GM18505 (cell line): ENCODE data around the gene KDM4C.

Source experiments
- ATAC-seq: cut with Tn5 transposase; IDR thresholded peaks from one replicate; pipeline ENCODE4 v1.9.1; 2021; ENCODE audit not compliant: unreplicated experiment
- POLR2A ChIP-seq: IDR thresholded peaks from 4 replicates; pipeline ENCODE4 v1.6.1; 2011; ENCODE audit warnings: borderline replicate concordance; ENCODE audit not compliant: insufficient read depth, insufficient read length; ENCODE audit errors: extremely low read depth

KDM4C gene

DNA sequence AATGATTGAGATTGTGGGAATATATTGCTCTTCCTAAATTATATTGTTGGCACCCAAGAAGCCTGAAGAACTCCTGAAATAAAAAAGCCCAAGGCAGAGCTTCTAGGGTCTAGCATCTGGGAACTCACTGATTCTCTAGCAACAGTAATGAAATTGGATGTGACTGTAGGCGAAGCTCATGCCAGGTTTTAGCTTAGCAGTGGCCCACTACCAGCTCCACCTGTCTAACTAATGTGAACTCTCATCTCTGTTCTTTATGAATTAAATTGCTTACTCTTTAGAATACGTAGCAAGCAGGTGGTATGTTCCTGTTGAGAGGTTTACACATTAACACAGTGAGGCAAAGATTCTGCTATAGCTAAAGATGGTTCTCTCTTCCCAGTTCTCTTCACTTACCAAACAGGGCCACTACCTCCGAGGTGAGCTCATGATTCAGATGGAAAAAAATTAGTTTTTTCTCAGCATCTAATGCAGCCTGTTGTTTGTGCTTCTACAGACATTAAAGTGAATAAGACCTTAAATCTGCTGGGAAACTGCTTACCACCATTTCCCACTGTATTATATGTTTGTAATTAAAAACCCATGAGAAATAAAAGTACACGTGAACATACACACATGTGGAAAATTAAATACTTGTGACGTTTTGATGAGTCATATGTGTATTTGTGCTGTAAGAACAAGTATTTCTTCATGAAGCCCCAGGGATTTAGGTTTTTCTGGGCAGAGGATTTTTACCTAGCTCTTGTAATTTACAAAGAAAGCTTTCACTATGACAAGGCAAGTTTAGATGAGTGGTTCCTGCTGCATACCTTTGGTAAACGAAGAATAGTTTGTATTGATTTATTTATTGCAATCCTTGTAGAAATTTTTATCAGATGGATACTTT is 360.1 kb downstream of the KDM4C start:
- no peak for TF ChIP-seq POLR2A
- peak; percentile 47 for ATAC-seq

- TF ChIP-seq POLR2A: no peak
- no peak for ATAC-seq
Measured at GRCh38 chr9:7118633-7119032, 360.9 kb downstream of the KDM4C start.

- TF ChIP-seq POLR2A: no peak
- no peak for ATAC-seq
Measured at GRCh38 chr9:7119612-7120011, 361.8 kb downstream of the KDM4C start.

DNA sequence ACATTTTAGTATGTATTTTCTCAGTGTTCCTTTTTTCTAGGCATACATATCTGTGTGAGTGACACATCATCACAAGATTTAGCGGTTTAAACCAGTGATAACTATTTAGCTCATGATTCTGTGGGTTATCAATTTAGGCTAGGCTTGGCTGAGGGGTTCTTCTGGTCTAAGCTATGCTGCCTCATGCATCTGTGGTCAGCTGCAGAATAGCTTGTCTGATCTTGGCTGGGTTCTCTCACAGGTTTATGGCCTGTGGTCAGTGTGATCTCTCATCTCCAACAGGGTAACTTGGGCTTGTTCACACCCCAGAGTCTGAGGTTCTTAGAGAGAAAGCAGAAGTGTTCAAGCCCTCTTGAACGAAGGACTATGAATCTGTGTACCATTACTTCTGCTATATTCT is 363.3 kb downstream of the KDM4C start:
- peak; percentile 60 for ATAC-seq
- TF ChIP-seq POLR2A: no peak

DNA sequence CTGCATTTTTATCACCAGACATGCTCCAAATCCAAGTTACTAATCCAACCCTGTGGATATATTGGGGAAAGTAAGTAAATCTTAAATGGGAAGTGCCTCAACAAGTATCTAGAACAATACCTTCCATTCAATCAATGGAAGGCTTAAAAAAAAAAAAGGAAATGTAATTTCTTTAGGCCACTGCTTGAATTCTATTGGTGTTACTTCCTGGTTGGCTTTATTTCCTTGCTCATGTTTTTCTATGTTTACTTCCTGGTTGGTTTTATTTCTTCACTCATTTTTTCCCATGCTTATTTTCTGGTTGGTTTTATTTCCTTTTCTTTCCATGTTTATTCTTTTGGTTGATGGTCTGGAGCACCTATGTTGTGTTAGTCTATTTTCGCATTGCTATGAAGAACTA is 363.9 kb downstream of the KDM4C start:
- no peak for ATAC-seq
- no peak for TF ChIP-seq POLR2A

GRCh38 chr9:7123743-7124142 is 366.0 kb downstream of the KDM4C start:
- TF ChIP-seq POLR2A: no peak
- no peak for ATAC-seq

DNA sequence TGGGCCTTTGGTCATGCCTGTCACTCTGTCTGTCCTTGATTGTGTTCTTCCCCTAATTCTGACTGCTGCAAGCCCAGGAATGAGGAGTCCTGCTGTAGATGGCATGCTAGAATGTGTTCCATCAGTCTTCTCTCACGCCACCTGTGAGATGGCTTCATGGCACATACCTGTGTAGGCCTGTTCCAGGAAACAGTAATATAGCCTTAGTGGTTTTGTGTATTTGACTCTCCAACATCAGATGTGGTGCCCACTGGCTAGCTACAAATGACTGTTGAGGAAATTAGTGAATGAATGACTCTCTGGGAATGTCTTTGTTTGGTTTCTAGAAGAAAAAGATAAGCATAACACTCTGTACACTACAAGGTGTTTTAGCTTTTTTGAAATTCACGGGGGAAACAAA is 367.5 kb downstream of the KDM4C start:
- ATAC-seq: no peak
- no peak for TF ChIP-seq POLR2A

- no peak for ATAC-seq
- no peak for TF ChIP-seq POLR2A
Measured at GRCh38 chr9:7129391-7129790, 371.6 kb downstream of the KDM4C start.

DNA sequence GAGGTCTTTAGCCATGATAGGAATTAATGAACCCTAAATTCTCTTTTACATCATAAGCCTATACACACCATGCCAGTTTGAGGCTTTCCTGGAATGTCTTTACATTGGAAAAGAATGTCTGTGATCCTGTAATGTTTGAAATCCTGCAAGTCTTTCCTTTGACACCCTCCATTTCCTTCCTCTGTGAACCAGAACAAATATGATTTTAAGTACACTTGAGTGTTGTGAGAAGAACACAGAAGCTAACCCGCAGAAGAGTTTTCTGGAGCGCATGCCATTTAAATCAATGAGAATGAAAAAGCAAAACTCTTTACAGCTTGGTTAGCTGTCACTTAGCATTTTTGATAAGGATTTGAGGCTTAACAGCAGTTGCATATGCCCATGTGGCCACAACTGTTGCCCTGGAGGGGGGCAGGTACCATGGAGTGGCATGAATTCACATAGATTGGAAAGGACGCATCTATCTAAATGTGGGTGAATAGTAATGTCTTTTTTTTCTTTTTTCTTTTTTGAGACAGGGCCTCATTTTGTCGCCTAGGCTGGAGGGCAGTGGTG is 372.6 kb downstream of the KDM4C start:
- no peak for TF ChIP-seq POLR2A
- no peak for ATAC-seq

DNA sequence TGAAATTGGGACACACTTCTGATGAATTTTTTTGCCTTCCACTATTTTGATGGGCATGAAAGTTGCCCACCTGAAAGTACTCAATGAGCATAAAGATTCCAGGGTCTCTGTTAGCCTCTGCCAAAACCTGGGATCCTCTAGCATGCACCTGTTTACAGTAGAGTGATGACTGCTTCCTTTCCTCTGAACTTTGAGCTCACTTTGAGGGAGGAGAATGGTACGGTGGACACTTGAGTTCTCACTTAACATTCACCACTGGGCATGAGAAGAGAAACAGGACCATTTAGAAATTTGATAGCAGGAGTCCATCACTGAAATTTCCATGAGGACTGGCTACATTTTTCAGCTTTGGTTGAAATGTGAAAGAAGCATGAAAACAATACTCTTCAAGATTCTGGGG is 374.8 kb downstream of the KDM4C start:
- no peak for ATAC-seq
- TF ChIP-seq POLR2A: no peak

DNA sequence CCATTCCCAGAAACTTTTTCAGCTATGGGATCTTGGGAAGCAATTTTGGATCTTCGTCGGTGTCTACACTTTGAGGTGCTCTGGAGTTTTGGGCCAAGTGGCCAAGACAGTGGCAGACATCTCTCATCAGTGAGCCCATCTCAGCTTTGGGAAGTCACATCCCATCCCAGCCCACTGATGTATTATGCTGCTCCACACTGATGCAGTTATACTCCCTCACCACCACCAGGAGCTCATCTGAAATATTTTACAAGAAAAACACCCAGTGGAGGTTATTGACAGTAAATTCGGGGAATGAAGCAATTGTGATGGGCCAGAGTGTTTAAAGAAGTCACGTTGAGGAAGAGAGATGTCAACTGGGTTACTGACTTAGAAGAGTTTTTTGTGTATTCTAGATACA is 378.0 kb downstream of the KDM4C start:
- no peak for ATAC-seq

DNA sequence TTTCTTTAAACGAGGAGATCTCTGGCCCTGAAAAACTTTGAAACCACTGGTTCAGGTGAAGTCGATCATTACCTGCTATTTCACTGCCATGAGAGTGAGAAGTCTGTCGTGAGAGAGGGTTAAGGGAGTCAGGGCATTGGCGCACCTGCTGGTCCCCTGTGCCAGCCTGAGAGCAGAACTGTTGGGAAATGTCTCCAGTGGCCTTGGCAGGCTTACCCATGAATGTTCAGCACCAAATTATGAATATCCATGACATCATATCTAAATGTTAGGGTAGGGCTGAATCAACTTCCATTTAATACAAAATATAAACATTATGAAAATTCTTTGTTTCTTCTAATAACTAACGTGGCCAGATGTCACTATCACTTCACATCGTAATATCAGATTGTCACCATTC is 379.3 kb downstream of the KDM4C start:
- no peak for ATAC-seq
- no peak for TF ChIP-seq POLR2A

More for the DNA sequence above, 378.0 kb downstream of the KDM4C start:
- no peak for TF ChIP-seq POLR2A

DNA sequence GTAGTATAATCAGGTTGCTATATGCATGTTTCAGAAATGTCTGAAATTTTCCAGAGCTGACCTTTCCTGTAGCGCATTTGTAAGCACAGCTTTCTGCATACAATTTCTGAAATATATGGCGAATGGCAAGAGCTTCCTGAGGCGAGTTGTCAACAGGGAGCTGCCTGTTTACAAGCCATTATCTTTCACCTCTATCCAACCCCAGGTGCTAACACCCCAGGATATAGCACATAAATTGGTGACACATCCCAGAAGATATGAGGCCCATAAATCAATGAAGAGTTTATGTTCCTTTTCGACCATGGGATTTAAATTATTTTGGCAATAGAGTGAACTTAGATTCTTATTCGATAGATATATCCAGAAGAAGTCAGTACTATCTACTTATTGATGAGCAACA is 379.8 kb downstream of the KDM4C start:
- no peak for ATAC-seq
- TF ChIP-seq POLR2A: no peak

GRCh38 chr9:7139886-7140285 is 382.1 kb downstream of the KDM4C start:
- no peak for ATAC-seq
- TF ChIP-seq POLR2A: no peak
